SK-N-SH treated with all-trans-retinoic acid at 6 μM for 48 hours (cell line): ENCODE results near the gene WRAP73.

ENCODE experiments used
- CREB5 ChIP-seq: fragments of 250-450 bp; sonication (Bioruptor Pico); IDR thresholded peaks from 2 replicates; pipeline ENCODE4 v1.5.1; 2020; ENCODE audit warnings: low read depth, mild to moderate bottlenecking, moderate library complexity
- CSDC2 ChIP-seq: fragments of 250-450 bp; sonication (Bioruptor Pico); IDR thresholded peaks from 2 replicates; pipeline ENCODE4 v1.5.0; 2020; ENCODE audit warnings: mild to moderate bottlenecking, moderate library complexity
- CSRNP3 ChIP-seq: fragments of 250-450 bp; sonication (Bioruptor Pico); IDR thresholded peaks from 2 replicates; pipeline ENCODE4 v1.5.1; 2021; ENCODE audit warnings: mild to moderate bottlenecking, moderate library complexity
- ESRRG ChIP-seq: fragments of 250-450 bp; sonication (Bioruptor Pico); IDR thresholded peaks from 2 replicates; pipeline ENCODE4 v1.6.1; 2021; ENCODE audit warnings: mild to moderate bottlenecking
- OSR1 ChIP-seq: fragments of 250-450 bp; sonication (Bioruptor Pico); IDR thresholded peaks from 2 replicates; pipeline ENCODE4 v1.8.0; 2022; ENCODE audit warnings: moderate library complexity, mild to moderate bottlenecking, inconsistent platforms
- RARB ChIP-seq: fragments of 250-450 bp; sonication (Bioruptor Pico); IDR thresholded peaks from 2 replicates; pipeline ENCODE4 v1.8.0; 2021; ENCODE audit warnings: mild to moderate bottlenecking, moderate library complexity
- SNAI2 ChIP-seq: fragments of 250-450 bp; sonication (Bioruptor Pico); IDR thresholded peaks from 2 replicates; pipeline ENCODE4 v1.5.0; 2020; ENCODE audit warnings: mild to moderate bottlenecking, moderate library complexity
- TCF4 ChIP-seq: fragments of 250-450 bp; sonication (Bioruptor Pico); IDR thresholded peaks from 2 replicates; pipeline ENCODE4 v1.8.0; 2021; ENCODE audit warnings: mild to moderate bottlenecking, moderate library complexity, borderline replicate concordance
- TOX ChIP-seq: fragments of 250-450 bp; sonication (Bioruptor Pico); IDR thresholded peaks from 2 replicates; pipeline ENCODE4 v1.8.0; 2021; ENCODE audit warnings: mild to moderate bottlenecking, moderate library complexity, borderline replicate concordance
- ZC3H10 ChIP-seq: fragments of 250-450 bp; sonication (Bioruptor Pico); IDR thresholded peaks from 2 replicates; pipeline ENCODE4 v1.5.1; 2021; ENCODE audit warnings: mild to moderate bottlenecking, moderate library complexity
- ZNF565 ChIP-seq: fragments of 450-650 bp; formaldehyde crosslinking; conservative IDR thresholded peaks from 2 replicates; pipeline ENCODE4 v1.5.0; 2020; ENCODE audit warnings: low read depth, mild to moderate bottlenecking, moderate library complexity
- ZNF8 ChIP-seq: fragments of 450-650 bp; formaldehyde crosslinking; IDR thresholded peaks from 2 replicates; pipeline ENCODE4 v1.5.0; 2020; ENCODE audit warnings: mild to moderate bottlenecking, moderate library complexity

DNA sequence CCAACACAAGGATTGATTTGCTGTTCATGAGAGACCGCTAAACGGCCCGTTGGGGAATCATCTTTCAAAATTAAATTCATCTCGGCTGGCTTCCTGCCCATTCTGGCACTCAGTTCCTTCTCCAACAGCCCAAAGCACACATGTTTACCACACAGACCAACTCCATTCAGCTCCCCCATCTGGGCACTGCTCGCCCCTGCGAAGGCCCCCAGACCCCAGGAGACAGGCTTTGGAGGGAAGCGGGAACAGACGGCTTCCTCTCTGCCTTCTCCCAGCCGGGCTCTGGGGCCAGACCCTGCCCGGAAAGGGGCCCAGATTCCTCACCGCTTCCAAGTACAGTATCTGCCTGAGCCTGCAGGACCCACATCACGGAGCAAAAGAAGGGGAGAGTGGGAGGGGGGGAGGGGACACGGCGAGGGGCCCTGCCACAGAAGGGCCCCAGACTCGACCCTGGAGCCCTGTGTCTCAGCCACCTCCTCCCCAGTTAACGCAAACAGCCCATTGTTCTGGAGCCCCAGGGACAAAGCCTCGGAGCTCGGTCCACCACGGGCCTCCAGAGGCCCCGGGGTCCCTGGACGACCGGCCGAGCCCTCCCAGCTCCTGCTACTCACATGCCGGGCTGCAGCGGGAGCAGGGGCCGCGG, 39.3 kb downstream of the WRAP73 start:
- TF ChIP-seq OSR1 (CRISPR knock-in tag): no peak
- TF ChIP-seq RARB: no peak
- TF ChIP-seq TOX: no peak
- no peak for TF ChIP-seq CREB5 (CRISPR knock-in tag)
- TF ChIP-seq CSRNP3: no peak
- TF ChIP-seq ZNF565 (CRISPR knock-in tag): no peak
- no peak for TF ChIP-seq SNAI2 (CRISPR knock-in tag)
- TF ChIP-seq ZNF8 (CRISPR knock-in tag): no peak
- no peak for TF ChIP-seq CSDC2 (CRISPR knock-in tag)
- TF ChIP-seq TCF4: no peak
- no peak for TF ChIP-seq ESRRG (CRISPR knock-in tag)
- no peak for TF ChIP-seq ZC3H10 (CRISPR knock-in tag)
